HepG2 (cell line): ENCODE data around the gene ULBP1. TPM values are rescaled to one million over a fixed set of nuclear protein-coding genes. Genes with fewer than 3 reads are reported as not detected.

Experiments used
- CSRNP1 ChIP-seq: sonication (generic); formaldehyde crosslinking; IDR thresholded peaks from 2 replicates; pipeline ENCODE4 v1.8.1; 2023; ENCODE audit warnings: mild to moderate bottlenecking, missing genetic modification reagents
- MATR3 ChIP-seq: sonication (generic); formaldehyde crosslinking; IDR thresholded peaks from 2 replicates; pipeline ENCODE4 v1.4.0; 2020; ENCODE audit warnings: missing genetic modification reagents
- RBFOX2 ChIP-seq: fragments of 200-400 bp; formaldehyde crosslinking; IDR thresholded peaks from 2 replicates; pipeline ENCODE4 v1.6.1; 2017; ENCODE audit warnings: low read depth, mild to moderate bottlenecking, low read length
- SP140L ChIP-seq: sonication (generic); formaldehyde crosslinking; IDR thresholded peaks from 2 replicates; pipeline ENCODE4 v1.4.0; 2020; ENCODE audit warnings: missing genetic modification reagents, borderline replicate concordance
- THAP9 ChIP-seq: sonication (generic); formaldehyde crosslinking; IDR thresholded peaks from 2 replicates; pipeline ENCODE4; 2020; ENCODE audit warnings: missing genetic modification reagents, mild to moderate bottlenecking, borderline replicate concordance
- ZBTB7A ChIP-seq: sonication (generic); formaldehyde crosslinking; IDR thresholded peaks from 2 replicates; pipeline ENCODE4 v1.8.0; 2022; ENCODE audit warnings: mild to moderate bottlenecking, missing genetic modification reagents
- ZNF547 ChIP-seq: sonication (generic); formaldehyde crosslinking; IDR thresholded peaks from 2 replicates; pipeline ENCODE4 v1.5.1; 2020; ENCODE audit warnings: mild to moderate bottlenecking, missing genetic modification reagents
- ZNF572 ChIP-seq: sonication (generic); formaldehyde crosslinking; IDR thresholded peaks from 2 replicates; pipeline ENCODE4 v1.5.1; 2020; ENCODE audit warnings: mild to moderate bottlenecking, missing genetic modification reagents
- polyA plus RNA-seq, 8 experiments: library from polyadenylated mRNA; depleted of rRNA in 3 of 8; stranded (reverse) in 7 of 8; unstranded in 1 of 8; fragments of >200 nt; fragmentation: Illumina TruSeq in 4 of 8; extraction: Trizol in 4 of 8; gene quantifications; 2 replicates each; pipeline versions ENCODE4 v1.2.1 to v1.2.3, GENCODE V29; 2011 to 2016; ENCODE audit warnings: low read depth in 4 of 8, missing spikeins in 1 of 8, mixed read lengths in 1 of 8; ENCODE audit not compliant: insufficient read depth in 1 of 8
- total RNA-seq, 5 experiments: library from RNA; depleted of rRNA; stranded (reverse); fragments of >200 nt; fragmentation: Illumina TruSeq; extraction: Trizol; gene quantifications; 2 replicates each; pipeline ENCODE4 v1.2.3, GENCODE V29; 2016; ENCODE audit warnings: low read depth in 1 of 5

The ULBP1 gene
- total and polyA plus RNA-seq, 2 of the 13 experiments (the other 11 are each of a cell fraction or from before 2014, with no cell fraction given) = 0.04 to 0.09 TPM

GRCh38 chr6:149925253-149925973 lies 38.3 kb upstream of the ULBP1 start (continued):
- peak; percentile 67; the same call in 1 of the 2 replicates for TF ChIP-seq THAP9 (CRISPR knock-in tag)
- TF ChIP-seq MATR3 (CRISPR knock-in tag) = no peak
- TF ChIP-seq ZBTB7A (CRISPR knock-in tag) = no peak
- peak; percentile 63 for TF ChIP-seq ZNF547 (CRISPR knock-in tag)
- no peak for TF ChIP-seq RBFOX2
- no peak for TF ChIP-seq SP140L
- no peak for TF ChIP-seq CSRNP1 (CRISPR knock-in tag)
- TF ChIP-seq ZNF572 (CRISPR knock-in tag) = no peak
